Upper lobe of right lung (tissue), 1 donor: ENCODE data around the gene ABCA9. TPM values are rescaled to one million over a fixed set of nuclear protein-coding genes. Genes with fewer than 3 reads are reported as not detected.

Experiments used
- ATAC-seq: fragments of 200-7000 bp; cut with Tn5 transposase; one replicate; pipeline ENCODE4 v1.9.1; 2020; ENCODE audit warnings: mild to moderate bottlenecking, moderate library complexity
- DNase-seq: peaks from one replicate; pipeline ENCODE4 v3.0.0-alpha.2; 2020
- H3K27ac ChIP-seq: fragments of 200-600 bp; one replicate; pipeline ENCODE4 v1.8.0; 2022
- H3K27me3 ChIP-seq: fragments of 200-600 bp; one replicate; pipeline ENCODE4 v1.8.0; 2022; ENCODE audit warnings: mild to moderate bottlenecking
- H3K36me3 ChIP-seq: fragments of 200-600 bp; one replicate; pipeline ENCODE4 v1.8.0; 2022
- H3K4me1 ChIP-seq: fragments of 200-600 bp; one replicate; pipeline ENCODE4 v1.8.0; 2022
- H3K4me3 ChIP-seq: fragments of 200-600 bp; one replicate; pipeline ENCODE4 v1.8.0; 2022; ENCODE audit warnings: mild to moderate bottlenecking
- H3K9me3 ChIP-seq: fragments of 200-600 bp; one replicate; pipeline ENCODE4 v1.8.0; 2022
- intact Hi-C: fragments of 100-400 bp; cut with DNase I; formaldehyde crosslinking; loops from one replicate; pipeline ENCODE4 v1.11.0; 2022
- microRNA-seq: library from miRNA; unstranded; fragments of <30 nt; microRNA quantifications from one replicate; pipeline ENCODE4 v1.2.0, GENCODE V29; 2020; ENCODE audit warnings: borderline microRNAs expressed
- total RNA-seq: library from RNA; stranded (reverse); fragmentation: NEBNext Ultra II Directional; extraction: Animal tissue kit (Norgen Biotek cat#: 25700); gene quantifications from one replicate; pipeline ENCODE4 v1.2.1, GENCODE V29; 2021
- TF ChIP-seq, protein P1 (sequence below): fragments of 200-600 bp; IDR thresholded peaks from one replicate; pipeline ENCODE4 v1.8.0; 2022; ENCODE audit warnings: antibody characterized with exemption
- donor health status: DM: no; HTN: yes; CAD: no; lungs with severe emphysema.

ABCA9 gene
- total RNA-seq, 1 donor from 2014 or later, result 11.1 TPM

- intact Hi-C loops, result no loop called here
- Histone ChIP-seq H3K27me3 (no peaks in the 10 kb centered on the region), H3K4me1 (no peaks in the 10 kb centered on the region), H3K36me3 (no peaks in the 10 kb centered on the region), H3K4me3 (no peak overlapping the region), H3K27ac (no peak overlapping the region), H3K9me3 (no peaks in the 10 kb centered on the region)
- ATAC-seq (no peak), DNase-seq (no peak)
- TF ChIP-seq, protein P1, sequence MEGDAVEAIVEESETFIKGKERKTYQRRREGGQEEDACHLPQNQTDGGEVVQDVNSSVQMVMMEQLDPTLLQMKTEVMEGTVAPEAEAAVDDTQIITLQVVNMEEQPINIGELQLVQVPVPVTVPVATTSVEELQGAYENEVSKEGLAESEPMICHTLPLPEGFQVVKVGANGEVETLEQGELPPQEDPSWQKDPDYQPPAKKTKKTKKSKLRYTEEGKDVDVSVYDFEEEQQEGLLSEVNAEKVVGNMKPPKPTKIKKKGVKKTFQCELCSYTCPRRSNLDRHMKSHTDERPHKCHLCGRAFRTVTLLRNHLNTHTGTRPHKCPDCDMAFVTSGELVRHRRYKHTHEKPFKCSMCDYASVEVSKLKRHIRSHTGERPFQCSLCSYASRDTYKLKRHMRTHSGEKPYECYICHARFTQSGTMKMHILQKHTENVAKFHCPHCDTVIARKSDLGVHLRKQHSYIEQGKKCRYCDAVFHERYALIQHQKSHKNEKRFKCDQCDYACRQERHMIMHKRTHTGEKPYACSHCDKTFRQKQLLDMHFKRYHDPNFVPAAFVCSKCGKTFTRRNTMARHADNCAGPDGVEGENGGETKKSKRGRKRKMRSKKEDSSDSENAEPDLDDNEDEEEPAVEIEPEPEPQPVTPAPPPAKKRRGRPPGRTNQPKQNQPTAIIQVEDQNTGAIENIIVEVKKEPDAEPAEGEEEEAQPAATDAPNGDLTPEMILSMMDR, result no peak
These were observed 135.7 kb downstream of the ABCA9 start for GRCh38 chr17:68924793-68925720.

Small RNAs within 50 kb of the gene (microRNA-seq; reads per million reads assigned to microRNA genes)
- gene MIR4524A, result not detected
- not detected for gene MIR4524B

Other genes starting within 250 kb of the ABCA9 start
- 34.0 TPM for gene ABCA8, start 105.5 kb downstream of the ABCA9 start, total RNA-seq
- gene ABCA6, start 81.0 kb upstream of the ABCA9 start, total RNA-seq, result 36.3 TPM
- gene ABCA10, start 167.9 kb upstream of the ABCA9 start, total RNA-seq, result 9.2 TPM